WTC11 (cell line): Measurements from ENCODE around the gene COBL. TPM values are rescaled to one million over a fixed set of nuclear protein-coding genes. Genes with fewer than 3 reads are reported as not detected.

ENCODE experiments used
- ATAC-seq: fragments of 200-7000 bp; cut with Tn5 transposase; 2 replicates; pipeline ENCODE4 v1.10.0; 2021; ENCODE audit warnings: mild to moderate bottlenecking, moderate library complexity
- CTCF ChIA-PET: fragments of 300-600 bp; sonication (Branson Sonifier 250); formaldehyde crosslinking; loops from one replicate; lab custom pipeline; 2021; ENCODE audit warnings: antibody characterized with exemption; lab: Charles Lee
- POLR2A ChIA-PET: fragments of 350-600 bp; sonication (Branson Sonifier 250); formaldehyde crosslinking; loops from one replicate; lab custom pipeline; 2021; ENCODE audit warnings: antibody characterized with exemption; lab: Charles Lee
- DNase-seq: peaks from one replicate; pipeline ENCODE4 v3.0.0; 2021; ENCODE audit warnings: low spot score
- H3K27ac Mint-ChIP-seq: 2 replicates; pipeline ENCODE4 v1.8.0; 2021; ENCODE audit warnings: mixed read lengths
- H3K27me3 Mint-ChIP-seq: 2 replicates; pipeline ENCODE4 v1.8.0; 2021; ENCODE audit warnings: low read depth, mild to moderate bottlenecking, moderate library complexity, mixed read lengths
- H3K36me3 Mint-ChIP-seq: 2 replicates; pipeline ENCODE4 v1.8.0; 2021; ENCODE audit warnings: mixed read lengths
- H3K4me1 Mint-ChIP-seq: 2 replicates; pipeline ENCODE4 v1.8.0; 2022; ENCODE audit warnings: mixed read lengths
- H3K4me3 Mint-ChIP-seq: 2 replicates; pipeline ENCODE4 v1.8.0; 2021; ENCODE audit warnings: mild to moderate bottlenecking, moderate library complexity, mixed read lengths
- H3K9me3 Mint-ChIP-seq: 2 replicates; pipeline ENCODE4 v1.8.0; 2021; ENCODE audit warnings: mixed read lengths
- ATF1 ChIP-seq: sonication (generic); formaldehyde crosslinking; IDR thresholded peaks from 2 replicates; pipeline ENCODE4 v1.8.1; 2023; ENCODE audit warnings: mild to moderate bottlenecking, moderate library complexity, missing genetic modification reagents
- CREM ChIP-seq: sonication (generic); formaldehyde crosslinking; IDR thresholded peaks from 2 replicates; pipeline ENCODE4 v1.8.1; 2022; ENCODE audit warnings: mild to moderate bottlenecking, missing genetic modification reagents, moderate library complexity
- CTCF ChIP-seq: fragments of 200-600 bp; IDR thresholded peaks from 2 replicates; pipeline ENCODE4 v1.8.0; 2022; ENCODE audit warnings: antibody characterized with exemption
- E2F1 ChIP-seq: sonication (generic); formaldehyde crosslinking; IDR thresholded peaks from 2 replicates; pipeline ENCODE4 v1.8.0; 2022; ENCODE audit warnings: mild to moderate bottlenecking, missing genetic modification reagents
- ESRRA ChIP-seq: sonication (generic); formaldehyde crosslinking; IDR thresholded peaks from 2 replicates; pipeline ENCODE4 v1.8.1; 2022; ENCODE audit warnings: mild to moderate bottlenecking, missing genetic modification reagents, borderline replicate concordance
- GRHL2 ChIP-seq: fragments of 250-450 bp; sonication (Bioruptor Pico); IDR thresholded peaks from 2 replicates; pipeline ENCODE4 v1.8.0; 2022; ENCODE audit warnings: mild to moderate bottlenecking, moderate library complexity; ENCODE audit not compliant: insufficient replicate concordance, severe bottlenecking
- GTF2I ChIP-seq: fragments of 250-450 bp; sonication (Bioruptor Pico); conservative IDR thresholded peaks from 2 replicates; pipeline ENCODE4 v1.4.0; 2021; ENCODE audit warnings: mild to moderate bottlenecking
- HMGA2 ChIP-seq: fragments of 250-450 bp; sonication (Bioruptor Pico); IDR thresholded peaks from 2 replicates; pipeline ENCODE4 v1.4.0; 2021; ENCODE audit warnings: mild to moderate bottlenecking, moderate library complexity
- HMGXB4 ChIP-seq: sonication (generic); formaldehyde crosslinking; IDR thresholded peaks from 2 replicates; pipeline ENCODE4 v1.8.1; 2023; ENCODE audit warnings: mild to moderate bottlenecking, moderate library complexity, missing genetic modification reagents
- IRF2 ChIP-seq: sonication (generic); formaldehyde crosslinking; IDR thresholded peaks from 2 replicates; pipeline ENCODE4 v1.8.0; 2022; ENCODE audit warnings: low read depth, missing genetic modification reagents, borderline replicate concordance
- KAT7 ChIP-seq: sonication (generic); formaldehyde crosslinking; IDR thresholded peaks from 2 replicates; pipeline ENCODE4 v1.8.1; 2023; ENCODE audit warnings: missing genetic modification reagents, mild to moderate bottlenecking, borderline replicate concordance
- NFE2L1 ChIP-seq: sonication (generic); formaldehyde crosslinking; IDR thresholded peaks from 2 replicates; pipeline ENCODE4 v1.8.1; 2023; ENCODE audit warnings: missing genetic modification reagents
- PRRX2 ChIP-seq: fragments of 250-450 bp; sonication (Bioruptor Pico); IDR thresholded peaks from 2 replicates; pipeline ENCODE4 v1.8.0; 2021; ENCODE audit warnings: mild to moderate bottlenecking
- TEAD1 ChIP-seq: sonication (generic); formaldehyde crosslinking; IDR thresholded peaks from 2 replicates; pipeline ENCODE4 v1.8.0; 2022; ENCODE audit warnings: mild to moderate bottlenecking, missing genetic modification reagents
- USF1 ChIP-seq: sonication (generic); formaldehyde crosslinking; IDR thresholded peaks from 2 replicates; pipeline ENCODE4 v1.8.0; 2022; ENCODE audit warnings: mild to moderate bottlenecking, missing genetic modification reagents
- ZNF281 ChIP-seq: sonication (generic); formaldehyde crosslinking; IDR thresholded peaks from 2 replicates; pipeline ENCODE4 v1.8.0; 2023; ENCODE audit warnings: mild to moderate bottlenecking, missing genetic modification reagents
- ZNF317 ChIP-seq: sonication (generic); formaldehyde crosslinking; IDR thresholded peaks from 2 replicates; pipeline ENCODE4 v1.8.1; 2023; ENCODE audit warnings: low read depth, mild to moderate bottlenecking, moderate library complexity, missing genetic modification reagents, borderline replicate concordance
- ZNF425 ChIP-seq: fragments of 250-450 bp; sonication (Bioruptor Pico); conservative IDR thresholded peaks from 2 replicates; pipeline ENCODE4 v1.9.0; 2021; ENCODE audit warnings: mild to moderate bottlenecking
- ZNF532 ChIP-seq: fragments of 250-450 bp; sonication (Bioruptor Pico); IDR thresholded peaks from 2 replicates; pipeline ENCODE4 v1.9.0; 2021; ENCODE audit warnings: mild to moderate bottlenecking, borderline replicate concordance
- total RNA-seq: library from RNA; stranded (reverse); gene quantifications from 3 replicates; pipeline ENCODE4 v1.2.3, GENCODE V29; 2021

COBL gene
- total RNA-seq, 1 experiment from 2014 or later = 36.5 TPM

- TF ChIP-seq ZNF425 (CRISPR knock-in tag) = no peak
- no peak for TF ChIP-seq ATF1
- no peak for TF ChIP-seq GTF2I (CRISPR knock-in tag)
Observed at GRCh38 chr7:51233374-51233773, 83.2 kb downstream of the COBL start (continued).

GRCh38 chr7:51230723-51231122, 85.9 kb downstream of the COBL start:
- DNase-seq (no peak), ATAC-seq (no peak)
- Mint-ChIP-seq H3K4me3 (no peak overlapping the region), H3K36me3 (no peaks in the 10 kb centered on the region), H3K27me3 (no peaks in the 10 kb centered on the region), H3K9me3 (no peaks in the 10 kb centered on the region), H3K4me1 (peaks cover 59% of the 10 kb centered on the region), H3K27ac (no peak overlapping the region; the same call in 1 of the 2 replicates)
- POLR2A ChIA-PET = no interaction called here
- TF ChIP-seq HMGXB4 (CRISPR knock-in tag) = no peak
- TF ChIP-seq ZNF281 (CRISPR knock-in tag) = no peak
- TF ChIP-seq USF1 (CRISPR knock-in tag) = no peak
- no peak for TF ChIP-seq ZNF532 (CRISPR knock-in tag)
- no peak for TF ChIP-seq HMGA2 (CRISPR knock-in tag)
- TF ChIP-seq NFE2L1 (CRISPR knock-in tag) = no peak
- TF ChIP-seq KAT7 (CRISPR knock-in tag) = no peak
- TF ChIP-seq PRRX2 (CRISPR knock-in tag) = no peak
- no peak for TF ChIP-seq GRHL2
- CTCF ChIA-PET = interaction anchor here (0.7 kb wide), 1 partner anchor 125 kb away, joined by 3 read pairs; no protein-coding TSS in a partner anchor

GRCh38 chr7:51230324-51230625, 86.3 kb downstream of the COBL start:
- Mint-ChIP-seq H3K4me1 (peaks cover 59% of the 10 kb centered on the region), H3K27me3 (no peaks in the 10 kb centered on the region), H3K4me3 (no peak overlapping the region), H3K27ac (peak overlapping the region; percentile 37), H3K36me3 (no peaks in the 10 kb centered on the region), H3K9me3 (no peaks in the 10 kb centered on the region)
- ChIA-PET POLR2A (no interaction called here), CTCF (interaction anchor here (0.7 to 2.0 kb wide), 2 partner anchors 126 to 137 kb away, joined by 3 to 8 read pairs; no protein-coding TSS in a partner anchor)
- DNase-seq (no peak), ATAC-seq (no peak)
- no peak for TF ChIP-seq CREM (CRISPR knock-in tag)
- TF ChIP-seq TEAD1 (CRISPR knock-in tag) = no peak
- no peak for TF ChIP-seq CTCF
- no peak for TF ChIP-seq E2F1 (CRISPR knock-in tag)
- TF ChIP-seq ESRRA (CRISPR knock-in tag) = no peak
- no peak for TF ChIP-seq IRF2 (CRISPR knock-in tag)
- no peak for TF ChIP-seq ZNF317 (CRISPR knock-in tag)
